ENCODE measurements around the gene LRAT. TPM values are rescaled to one million over a fixed set of nuclear protein-coding genes. Genes with fewer than 3 reads are reported as not detected.

The LRAT gene
- total and polyA plus RNA-seq, 2 experiments from 2014 or later: 57.1 to 90.1 TPM

- TF ChIP-seq, protein P1, sequence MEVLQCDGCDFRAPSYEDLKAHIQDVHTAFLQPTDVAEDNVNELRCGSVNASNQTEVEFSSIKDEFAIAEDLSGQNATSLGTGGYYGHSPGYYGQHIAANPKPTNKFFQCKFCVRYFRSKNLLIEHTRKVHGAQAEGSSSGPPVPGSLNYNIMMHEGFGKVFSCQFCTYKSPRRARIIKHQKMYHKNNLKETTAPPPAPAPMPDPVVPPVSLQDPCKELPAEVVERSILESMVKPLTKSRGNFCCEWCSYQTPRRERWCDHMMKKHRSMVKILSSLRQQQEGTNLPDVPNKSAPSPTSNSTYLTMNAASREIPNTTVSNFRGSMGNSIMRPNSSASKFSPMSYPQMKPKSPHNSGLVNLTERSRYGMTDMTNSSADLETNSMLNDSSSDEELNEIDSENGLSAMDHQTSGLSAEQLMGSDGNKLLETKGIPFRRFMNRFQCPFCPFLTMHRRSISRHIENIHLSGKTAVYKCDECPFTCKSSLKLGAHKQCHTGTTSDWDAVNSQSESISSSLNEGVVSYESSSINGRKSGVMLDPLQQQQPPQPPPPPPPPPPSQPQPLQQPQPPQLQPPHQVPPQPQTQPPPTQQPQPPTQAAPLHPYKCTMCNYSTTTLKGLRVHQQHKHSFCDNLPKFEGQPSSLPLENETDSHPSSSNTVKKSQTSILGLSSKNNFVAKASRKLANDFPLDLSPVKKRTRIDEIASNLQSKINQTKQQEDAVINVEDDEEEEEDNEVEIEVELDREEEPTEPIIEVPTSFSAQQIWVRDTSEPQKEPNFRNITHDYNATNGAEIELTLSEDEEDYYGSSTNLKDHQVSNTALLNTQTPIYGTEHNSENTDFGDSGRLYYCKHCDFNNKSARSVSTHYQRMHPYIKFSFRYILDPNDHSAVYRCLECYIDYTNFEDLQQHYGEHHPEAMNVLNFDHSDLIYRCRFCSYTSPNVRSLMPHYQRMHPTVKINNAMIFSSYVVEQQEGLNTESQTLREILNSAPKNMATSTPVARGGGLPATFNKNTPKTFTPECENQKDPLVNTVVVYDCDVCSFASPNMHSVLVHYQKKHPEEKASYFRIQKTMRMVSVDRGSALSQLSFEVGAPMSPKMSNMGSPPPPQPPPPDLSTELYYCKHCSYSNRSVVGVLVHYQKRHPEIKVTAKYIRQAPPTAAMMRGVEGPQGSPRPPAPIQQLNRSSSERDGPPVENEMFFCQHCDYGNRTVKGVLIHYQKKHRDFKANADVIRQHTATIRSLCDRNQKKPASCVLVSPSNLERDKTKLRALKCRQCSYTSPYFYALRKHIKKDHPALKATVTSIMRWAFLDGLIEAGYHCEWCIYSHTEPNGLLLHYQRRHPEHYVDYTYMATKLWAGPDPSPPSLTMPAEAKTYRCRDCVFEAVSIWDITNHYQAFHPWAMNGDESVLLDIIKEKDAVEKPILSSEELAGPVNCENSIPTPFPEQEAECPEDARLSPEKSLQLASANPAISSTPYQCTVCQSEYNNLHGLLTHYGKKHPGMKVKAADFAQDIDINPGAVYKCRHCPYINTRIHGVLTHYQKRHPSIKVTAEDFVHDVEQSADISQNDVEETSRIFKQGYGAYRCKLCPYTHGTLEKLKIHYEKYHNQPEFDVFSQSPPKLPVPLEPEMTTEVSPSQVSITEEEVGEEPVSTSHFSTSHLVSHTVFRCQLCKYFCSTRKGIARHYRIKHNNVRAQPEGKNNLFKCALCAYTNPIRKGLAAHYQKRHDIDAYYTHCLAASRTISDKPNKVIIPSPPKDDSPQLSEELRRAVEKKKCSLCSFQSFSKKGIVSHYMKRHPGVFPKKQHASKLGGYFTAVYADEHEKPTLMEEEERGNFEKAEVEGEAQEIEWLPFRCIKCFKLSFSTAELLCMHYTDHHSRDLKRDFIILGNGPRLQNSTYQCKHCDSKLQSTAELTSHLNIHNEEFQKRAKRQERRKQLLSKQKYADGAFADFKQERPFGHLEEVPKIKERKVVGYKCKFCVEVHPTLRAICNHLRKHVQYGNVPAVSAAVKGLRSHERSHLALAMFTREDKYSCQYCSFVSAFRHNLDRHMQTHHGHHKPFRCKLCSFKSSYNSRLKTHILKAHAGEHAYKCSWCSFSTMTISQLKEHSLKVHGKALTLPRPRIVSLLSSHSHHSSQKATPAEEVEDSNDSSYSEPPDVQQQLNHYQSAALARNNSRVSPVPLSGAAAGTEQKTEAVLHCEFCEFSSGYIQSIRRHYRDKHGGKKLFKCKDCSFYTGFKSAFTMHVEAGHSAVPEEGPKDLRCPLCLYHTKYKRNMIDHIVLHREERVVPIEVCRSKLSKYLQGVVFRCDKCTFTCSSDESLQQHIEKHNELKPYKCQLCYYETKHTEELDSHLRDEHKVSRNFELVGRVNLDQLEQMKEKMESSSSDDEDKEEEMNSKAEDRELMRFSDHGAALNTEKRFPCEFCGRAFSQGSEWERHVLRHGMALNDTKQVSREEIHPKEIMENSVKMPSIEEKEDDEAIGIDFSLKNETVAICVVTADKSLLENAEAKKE (CRISPR knock-in tag; IDR thresholded peaks at IDR 0.05): no peak
- TF ChIP-seq, protein P2, sequence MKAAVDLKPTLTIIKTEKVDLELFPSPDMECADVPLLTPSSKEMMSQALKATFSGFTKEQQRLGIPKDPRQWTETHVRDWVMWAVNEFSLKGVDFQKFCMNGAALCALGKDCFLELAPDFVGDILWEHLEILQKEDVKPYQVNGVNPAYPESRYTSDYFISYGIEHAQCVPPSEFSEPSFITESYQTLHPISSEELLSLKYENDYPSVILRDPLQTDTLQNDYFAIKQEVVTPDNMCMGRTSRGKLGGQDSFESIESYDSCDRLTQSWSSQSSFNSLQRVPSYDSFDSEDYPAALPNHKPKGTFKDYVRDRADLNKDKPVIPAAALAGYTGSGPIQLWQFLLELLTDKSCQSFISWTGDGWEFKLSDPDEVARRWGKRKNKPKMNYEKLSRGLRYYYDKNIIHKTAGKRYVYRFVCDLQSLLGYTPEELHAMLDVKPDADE (IDR thresholded peaks at IDR 0.05): no peak
Observed at GRCh38 chr4:154732669-154733068, 11.1 kb upstream of the LRAT start (continued).

GRCh38 chr4:154736770-154737169 lies 7.0 kb upstream of the LRAT start:
- DNase-seq (ENCODE audit: low spot score) (no peak), ATAC-seq (no peak)
- peaks cover 43% of the 10 kb centered on the region for H3K4me1 ChIP-seq (ENCODE audit: insufficient read depth)
- peaks cover 21% of the 10 kb centered on the region for H3K27me3 Mint-ChIP-seq (ENCODE audit: insufficient read depth, low read depth, poor library complexity)
- H3K9me3 Mint-ChIP-seq: no peaks in the 10 kb centered on the region
- no peak overlapping the region for H3K27ac ChIP-seq (ENCODE audit: low read depth)
- peaks cover 24% of the 10 kb centered on the region for H3K27me3 ChIP-seq (ENCODE audit: insufficient read depth)
- H3K27ac Mint-ChIP-seq: no peak overlapping the region
- H3K4me1 Mint-ChIP-seq: peaks cover 42% of the 10 kb centered on the region
- H4K20me1 ChIP-seq (replicated peaks; ENCODE audit: insufficient read depth): no peaks in the 10 kb centered on the region
- H3K36me3 Mint-ChIP-seq (ENCODE audit: low read depth): 0 out of 3 replicates have a peak, but pooled peaks cover 2% of the 10 kb centered on the region
- no peaks in the 10 kb centered on the region for H3K79me2 ChIP-seq (replicated peaks; ENCODE audit: insufficient read depth)
- H2AFZ ChIP-seq: no peak overlapping the region
- no peak overlapping the region for H3K4me3 ChIP-seq
- peaks cover 5% of the 10 kb centered on the region; the same call in 1 of the 2 replicates for H3K9me2 ChIP-seq (ENCODE audit: insufficient read depth)
- no peak overlapping the region for H3K4me3 Mint-ChIP-seq
- H3K4me2 ChIP-seq: no peak overlapping the region
- peaks cover 14% of the 10 kb centered on the region for H3F3A ChIP-seq (replicated peaks; ENCODE audit: low read depth)
- TF ChIP-seq JUNB (IDR thresholded peaks at IDR 0.05; ENCODE audit: unreplicated experiment): no peak
- TF ChIP-seq NANOG (IDR thresholded peaks at IDR 0.05; ENCODE audit: borderline replicate concordance): no peak
- TF ChIP-seq EZH2 (IDR thresholded peaks at IDR 0.05; ENCODE audit: low read depth, unreplicated experiment): no peak
- TF ChIP-seq STAT1 (IDR thresholded peaks at IDR 0.05; ENCODE audit: unreplicated experiment): no peak
- no peaks in the 10 kb centered on the region for H3K36me3 ChIP-seq (ENCODE audit: insufficient read depth)
